Lung (tissue), 12 donors: Measurements from ENCODE around the gene LVRN. TPM values are rescaled to one million over a fixed set of nuclear protein-coding genes. Genes with fewer than 3 reads are reported as not detected.

Source experiments
- ATAC-seq: fragments of 200-7000 bp; cut with Tn5 transposase; one replicate; pipeline ENCODE4 v1.9.1; 2020; ENCODE audit warnings: moderate number of reproducible peaks; ENCODE audit not compliant: insufficient read depth, low FRiP score
- DNase-seq, 3 donors: peaks; one replicate each; pipeline ENCODE4 v3.0.0-alpha.2; 2013 to 2017
- H3K27ac ChIP-seq, 2 donors: one replicate each; pipeline ENCODE4 v1.5.1; 2013; ENCODE audit warnings: mild to moderate bottlenecking in 2 of 2, moderate library complexity in 2 of 2, control low read depth in 1 of 2, inconsistent platforms in 1 of 2, low read depth in 1 of 2, low read length in 1 of 2
- H3K27me3 ChIP-seq, 3 donors: one replicate each; pipeline ENCODE4 v1.5.1; 2013; ENCODE audit warnings: low read length in 2 of 3; ENCODE audit not compliant: control insufficient read depth in 3 of 3, insufficient read depth in 3 of 3
- H3K36me3 ChIP-seq, 4 donors: one replicate each; pipeline ENCODE4 v1.5.1; 2013; ENCODE audit warnings: low read length in 4 of 4, mild to moderate bottlenecking in 1 of 4, moderate library complexity in 1 of 4; ENCODE audit not compliant: control insufficient read depth in 4 of 4, insufficient read depth in 4 of 4
- H3K4me1 ChIP-seq, 5 donors: one replicate each; pipeline ENCODE4 v1.5.1; 2013; ENCODE audit warnings: low read length in 5 of 5, mild to moderate bottlenecking in 2 of 5, moderate library complexity in 1 of 5; ENCODE audit not compliant: control insufficient read depth in 5 of 5, insufficient read depth in 5 of 5
- H3K4me3 ChIP-seq: one replicate; pipeline ENCODE4 v1.5.1; 2013; ENCODE audit warnings: mild to moderate bottlenecking, control low read depth, moderate library complexity
- H3K9ac ChIP-seq, 2 donors: one replicate each; pipeline ENCODE4 v1.5.1; 2013; ENCODE audit warnings: low read length in 2 of 2, control low read depth in 1 of 2; ENCODE audit not compliant: insufficient read depth in 1 of 2
- H3K9me3 ChIP-seq, 4 donors: one replicate each; pipeline ENCODE4 v1.5.1; 2013; ENCODE audit warnings: low read length in 3 of 4, mild to moderate bottlenecking in 1 of 4, moderate library complexity in 1 of 4; ENCODE audit not compliant: control insufficient read depth in 4 of 4, insufficient read depth in 3 of 4
- CTCF ChIP-seq: IDR thresholded peaks from 2 replicates; pipeline ENCODE4 v1.5.1; 2012; ENCODE audit warnings: mild to moderate bottlenecking; ENCODE audit errors: control extremely low read depth, extremely low read depth
- WGBS, 2 donors: extraction: QIAGEN DNeasy Blood & Tissue Kit; methylation state at CpG; one replicate each; pipeline ENCODE4 v1.1.7; 2013; 5-methylcytosine and 5-hydroxymethylcytosine counted together
- polyA plus RNA-seq, 2 donors: library from polyadenylated mRNA; stranded (reverse); fragments of 200-250 nt; gene quantifications; one replicate each; pipeline ENCODE4 v1.2.1, GENCODE V29; 2013
- total RNA-seq, 2 donors: library from RNA; depleted of rRNA in 1 of 2; stranded (reverse); fragments of >200 nt in 1 of 2; gene quantifications; one replicate each; pipeline ENCODE4 v1.2.1, GENCODE V29; 2014 to 2021
- donor health status: control.
- donor health status: control.
- donor health status: Bipolar disorder and iron deficiency.
- donor health status: healthy.
- donor health status: DM: yes; HTN: yes; CAD: no.

LVRN gene
- total and polyA plus RNA-seq, 4 donors: 0.10 to 0.94 (median 0.17) TPM

DNA sequence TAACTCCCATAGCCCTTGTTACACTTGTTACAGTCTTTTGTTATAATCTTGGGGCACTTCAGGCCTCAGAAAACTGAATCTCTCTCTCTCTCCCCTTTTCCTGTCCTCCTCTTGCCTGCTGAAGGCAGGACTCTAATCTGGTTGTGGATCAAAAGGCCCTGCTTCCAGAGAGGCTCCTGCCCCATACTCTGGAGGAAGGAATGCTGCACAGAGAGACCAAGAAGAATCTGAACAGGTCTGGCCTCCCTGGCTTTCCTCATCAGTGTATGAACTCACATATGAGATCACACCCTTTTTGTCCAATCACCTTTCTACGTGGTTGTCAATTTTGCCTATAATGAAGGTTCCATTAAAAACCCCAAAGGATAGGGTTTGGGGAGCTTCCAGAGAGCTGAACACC, 26.2 kb upstream of the LVRN start:
- Histone ChIP-seq H3K4me1 (no peaks in the 10 kb centered on the region), H3K9ac (no peak overlapping the region), H3K9me3 (peaks cover 0 to 2% (median 0%) of the 10 kb centered on the region in 4 donors), H3K27ac (no peak overlapping the region), H3K36me3 (no peaks in the 10 kb centered on the region), H3K27me3 (no peaks in the 10 kb centered on the region), H3K4me3 (no peak overlapping the region)
- no peak for DNase-seq
- WGBS, 2 donors: 94 to 100% methylated on average over 1 of the region's 1 CpG
- no peak for TF ChIP-seq CTCF
- no peak for ATAC-seq

GRCh38 chr5:115939059-115939458, 23.2 kb upstream of the LVRN start:
- Histone ChIP-seq H3K4me3 (no peak overlapping the region), H3K4me1 (no peaks in the 10 kb centered on the region), H3K27me3 (no peaks in the 10 kb centered on the region), H3K9me3 (peaks cover 0 to 2% (median 0%) of the 10 kb centered on the region in 4 donors), H3K27ac (no peak overlapping the region), H3K36me3 (no peaks in the 10 kb centered on the region), H3K9ac (no peak overlapping the region)
- no peak for DNase-seq
- 77 to 89% methylated on average over 4 of the region's 4 CpGs for WGBS, 2 donors
- TF ChIP-seq CTCF: no peak
- no peak for ATAC-seq

- no peaks in the 10 kb centered on the region for H3K36me3 ChIP-seq
- no peaks in the 10 kb centered on the region for H3K27me3 ChIP-seq
- H3K27ac ChIP-seq: no peak overlapping the region
- H3K9ac ChIP-seq: no peak overlapping the region
- 60 to 85% methylated on average over 3 to 4 of the region's 4 CpGs for WGBS, 2 donors
- no peaks in the 10 kb centered on the region for H3K9me3 ChIP-seq
- no peak for ATAC-seq
- DNase-seq: no peak
- no peak for TF ChIP-seq CTCF
- H3K4me3 ChIP-seq: no peak overlapping the region
- no peaks in the 10 kb centered on the region for H3K4me1 ChIP-seq
Observed at GRCh38 chr5:115940080-115940810, 22.0 kb upstream of the LVRN start.
